Osteoblast (primary cell): ENCODE measurements around the gene KLHL29. TPM values are rescaled to one million over a fixed set of nuclear protein-coding genes. Genes with fewer than 3 reads are reported as not detected.
A peak's percentile ranks its signal among the peaks of the same experiment; 100 is the strongest.

ENCODE experiments used
- DNase-seq: peaks from one replicate; pipeline ENCODE4 v3.0.0; 2011; ENCODE audit warnings: low spot score, mixed read lengths; ENCODE audit not compliant: insufficient read length; ENCODE audit errors: missing footprints
- H2AFZ ChIP-seq: 2 replicates; pipeline ENCODE4 v1.6.0; 2011; ENCODE audit warnings: mild to moderate bottlenecking, low read length
- H3K27ac ChIP-seq: 2 replicates; pipeline ENCODE4 v1.5.1; 2011; ENCODE audit warnings: mild to moderate bottlenecking, low read depth, low read length, moderate library complexity
- H3K27me3 ChIP-seq: 2 replicates; pipeline ENCODE4 v1.6.0; 2012; ENCODE audit warnings: mild to moderate bottlenecking, control low read depth, inconsistent platforms, low read length, moderate library complexity; ENCODE audit not compliant: insufficient read depth
- H3K36me3 ChIP-seq: 2 replicates; pipeline ENCODE4 v1.5.1; 2011; ENCODE audit warnings: mild to moderate bottlenecking, low read length, control low read depth, moderate library complexity; ENCODE audit not compliant: insufficient read depth
- H3K4me1 ChIP-seq: 2 replicates; pipeline ENCODE4 v1.5.1; 2011; ENCODE audit warnings: mild to moderate bottlenecking, low read length, control low read depth, moderate library complexity; ENCODE audit not compliant: insufficient read depth
- H3K4me2 ChIP-seq: 2 replicates; pipeline ENCODE4 v1.6.0; 2011; ENCODE audit warnings: mild to moderate bottlenecking, low read length; ENCODE audit not compliant: insufficient read depth
- H3K4me3 ChIP-seq: fragments of 200-600 bp; sonication (generic); 3 replicates; pipeline ENCODE4 v1.5.1; 2012; ENCODE audit warnings: mild to moderate bottlenecking, low read length, inconsistent platforms; ENCODE audit not compliant: insufficient read depth
- H3K79me2 ChIP-seq: 2 replicates; pipeline ENCODE4 v1.6.0; 2012; ENCODE audit warnings: mild to moderate bottlenecking, low read length, control low read depth, inconsistent platforms; ENCODE audit not compliant: insufficient read depth
- H3K9me3 ChIP-seq: 2 replicates; pipeline ENCODE4 v1.5.1; 2011; ENCODE audit warnings: low read depth, low read length, control low read depth
- H4K20me1 ChIP-seq: 2 replicates; pipeline ENCODE4 v1.6.0; 2012; ENCODE audit warnings: mild to moderate bottlenecking, low read length, control low read depth; ENCODE audit not compliant: insufficient read depth
- total RNA-seq: library from RNA; depleted of rRNA; stranded (reverse); fragments of >200 nt; gene quantifications from 2 replicates; pipeline ENCODE4 v1.2.3, GENCODE V29; 2012
- TF ChIP-seq, protein P1 (sequence below): IDR thresholded peaks from 2 replicates; pipeline ENCODE4 v1.5.1; 2011; ENCODE audit warnings: mild to moderate bottlenecking, low read depth, low read length, moderate library complexity; ENCODE audit errors: extremely low read depth

KLHL29 gene
- total RNA-seq, 1 donor: 3.3 TPM

DNA sequence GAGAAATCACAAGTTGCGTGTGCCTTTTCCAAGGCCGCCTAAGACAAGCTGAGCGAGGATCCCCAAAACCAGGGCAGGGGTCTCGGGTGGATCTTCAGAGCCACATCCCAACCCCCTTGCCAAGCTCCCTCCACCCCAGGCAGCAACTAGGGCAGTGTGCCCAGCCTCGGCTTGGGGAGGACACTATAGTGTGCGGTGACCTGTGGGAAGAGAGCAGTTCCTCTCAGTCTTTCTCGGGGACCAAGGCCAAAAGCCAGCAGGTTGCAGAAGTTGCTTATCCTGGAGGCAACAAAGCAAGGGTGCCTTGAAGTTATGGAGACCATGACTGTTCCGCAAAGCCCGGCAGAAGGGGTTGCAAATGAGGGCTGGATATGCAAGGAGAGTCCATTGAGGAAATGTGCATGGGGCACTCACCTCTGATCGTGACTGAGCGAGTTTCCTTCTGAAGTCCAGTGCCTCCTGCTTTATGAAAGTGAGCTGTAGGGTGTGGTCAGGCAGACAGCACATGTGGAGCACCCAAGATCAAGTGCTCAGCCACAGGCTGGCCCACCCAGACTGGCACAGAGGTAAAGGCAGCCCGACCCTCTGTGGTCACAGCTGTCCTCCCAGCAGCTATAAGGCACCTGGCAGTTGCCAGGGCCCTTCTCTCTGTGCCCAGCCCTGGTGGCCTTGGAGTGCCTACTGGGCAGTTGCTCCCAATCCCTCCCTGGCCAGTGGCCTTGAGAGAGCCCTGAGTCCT lies 281.4 kb downstream of the KLHL29 start:
- TF ChIP-seq, protein P1, sequence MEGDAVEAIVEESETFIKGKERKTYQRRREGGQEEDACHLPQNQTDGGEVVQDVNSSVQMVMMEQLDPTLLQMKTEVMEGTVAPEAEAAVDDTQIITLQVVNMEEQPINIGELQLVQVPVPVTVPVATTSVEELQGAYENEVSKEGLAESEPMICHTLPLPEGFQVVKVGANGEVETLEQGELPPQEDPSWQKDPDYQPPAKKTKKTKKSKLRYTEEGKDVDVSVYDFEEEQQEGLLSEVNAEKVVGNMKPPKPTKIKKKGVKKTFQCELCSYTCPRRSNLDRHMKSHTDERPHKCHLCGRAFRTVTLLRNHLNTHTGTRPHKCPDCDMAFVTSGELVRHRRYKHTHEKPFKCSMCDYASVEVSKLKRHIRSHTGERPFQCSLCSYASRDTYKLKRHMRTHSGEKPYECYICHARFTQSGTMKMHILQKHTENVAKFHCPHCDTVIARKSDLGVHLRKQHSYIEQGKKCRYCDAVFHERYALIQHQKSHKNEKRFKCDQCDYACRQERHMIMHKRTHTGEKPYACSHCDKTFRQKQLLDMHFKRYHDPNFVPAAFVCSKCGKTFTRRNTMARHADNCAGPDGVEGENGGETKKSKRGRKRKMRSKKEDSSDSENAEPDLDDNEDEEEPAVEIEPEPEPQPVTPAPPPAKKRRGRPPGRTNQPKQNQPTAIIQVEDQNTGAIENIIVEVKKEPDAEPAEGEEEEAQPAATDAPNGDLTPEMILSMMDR: no peak
- H3K27ac ChIP-seq: no peak overlapping the region
- H3K79me2 ChIP-seq: no peaks in the 10 kb centered on the region
- H3K36me3 ChIP-seq: no peaks in the 10 kb centered on the region
- no peaks in the 10 kb centered on the region for H3K4me1 ChIP-seq
- H4K20me1 ChIP-seq: no peaks in the 10 kb centered on the region
- peaks cover 4% of the 10 kb centered on the region for H3K27me3 ChIP-seq
- H3K4me2 ChIP-seq: no peak overlapping the region
- no peaks in the 10 kb centered on the region for H3K9me3 ChIP-seq
- DNase-seq: no peak
- no peak overlapping the region for H3K4me3 ChIP-seq
- no peak overlapping the region for H2AFZ ChIP-seq

DNA sequence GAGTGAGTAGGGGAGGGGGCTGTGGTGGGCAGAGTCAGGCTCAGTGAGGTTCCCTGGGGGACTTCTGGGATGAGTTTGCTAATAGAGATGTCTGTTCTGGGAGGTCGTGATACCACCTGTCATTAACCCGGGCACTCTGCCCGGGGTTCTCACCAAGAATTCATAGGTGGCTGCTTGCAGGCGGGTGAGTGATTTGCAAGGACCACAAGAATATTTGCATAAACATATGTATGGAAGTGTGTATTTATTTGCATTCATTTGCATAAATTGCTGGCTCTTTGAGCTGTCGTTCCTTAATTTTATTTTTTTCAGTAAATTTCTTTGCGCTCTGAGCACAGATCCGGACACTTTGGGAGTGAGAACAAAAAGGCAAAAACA lies 282.0 kb downstream of the KLHL29 start:
- H3K36me3 ChIP-seq: no peaks in the 10 kb centered on the region
- H3K9me3 ChIP-seq: no peaks in the 10 kb centered on the region
- no peaks in the 10 kb centered on the region for H4K20me1 ChIP-seq
- peaks cover 4% of the 10 kb centered on the region for H3K27me3 ChIP-seq
- TF ChIP-seq, protein P1: no peak
- H2AFZ ChIP-seq: no peak overlapping the region
- H3K79me2 ChIP-seq: no peaks in the 10 kb centered on the region
- no peak for DNase-seq
- no peak overlapping the region for H3K27ac ChIP-seq
- no peak overlapping the region for H3K4me3 ChIP-seq
- no peak overlapping the region for H3K4me2 ChIP-seq
- H3K4me1 ChIP-seq: no peaks in the 10 kb centered on the region

DNA sequence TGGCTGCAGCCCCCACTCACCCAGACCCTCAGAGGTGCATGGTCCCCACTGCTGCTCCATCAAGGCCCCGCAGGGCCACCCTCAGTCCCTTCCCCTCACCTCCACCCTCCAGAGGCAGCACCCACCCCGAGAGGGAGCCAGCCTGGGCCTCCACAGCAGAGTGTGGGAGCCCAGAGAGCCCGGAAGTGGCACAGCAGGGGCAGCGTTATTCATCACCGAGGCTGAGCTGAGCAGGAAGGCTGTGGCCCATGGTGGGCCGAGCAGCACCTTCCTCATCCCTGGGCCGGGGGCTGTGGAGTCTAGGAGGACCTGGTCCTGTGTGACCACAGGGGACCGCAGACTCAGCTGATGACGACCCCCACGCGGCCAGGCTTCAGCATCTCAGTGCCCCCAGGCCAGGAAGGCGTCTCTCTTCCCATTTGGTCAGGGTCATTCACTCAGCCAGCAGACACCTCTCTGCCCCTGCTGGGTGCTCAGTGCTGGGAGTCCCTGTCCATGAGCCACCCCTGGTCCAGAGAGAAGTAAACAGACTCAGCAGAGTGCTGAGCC lies 283.9 kb downstream of the KLHL29 start:
- DNase-seq: no peak
- H3K9me3 ChIP-seq: no peaks in the 10 kb centered on the region
- H3K4me3 ChIP-seq: no peak overlapping the region
- H3K27ac ChIP-seq: no peak overlapping the region
- no peaks in the 10 kb centered on the region for H3K79me2 ChIP-seq
- no peaks in the 10 kb centered on the region for H3K4me1 ChIP-seq
- H3K27me3 ChIP-seq: peaks cover 4% of the 10 kb centered on the region
- H4K20me1 ChIP-seq: no peaks in the 10 kb centered on the region
- H2AFZ ChIP-seq: no peak overlapping the region
- H3K4me2 ChIP-seq: no peak overlapping the region
- TF ChIP-seq, protein P1: no peak
- H3K36me3 ChIP-seq: no peaks in the 10 kb centered on the region

DNA sequence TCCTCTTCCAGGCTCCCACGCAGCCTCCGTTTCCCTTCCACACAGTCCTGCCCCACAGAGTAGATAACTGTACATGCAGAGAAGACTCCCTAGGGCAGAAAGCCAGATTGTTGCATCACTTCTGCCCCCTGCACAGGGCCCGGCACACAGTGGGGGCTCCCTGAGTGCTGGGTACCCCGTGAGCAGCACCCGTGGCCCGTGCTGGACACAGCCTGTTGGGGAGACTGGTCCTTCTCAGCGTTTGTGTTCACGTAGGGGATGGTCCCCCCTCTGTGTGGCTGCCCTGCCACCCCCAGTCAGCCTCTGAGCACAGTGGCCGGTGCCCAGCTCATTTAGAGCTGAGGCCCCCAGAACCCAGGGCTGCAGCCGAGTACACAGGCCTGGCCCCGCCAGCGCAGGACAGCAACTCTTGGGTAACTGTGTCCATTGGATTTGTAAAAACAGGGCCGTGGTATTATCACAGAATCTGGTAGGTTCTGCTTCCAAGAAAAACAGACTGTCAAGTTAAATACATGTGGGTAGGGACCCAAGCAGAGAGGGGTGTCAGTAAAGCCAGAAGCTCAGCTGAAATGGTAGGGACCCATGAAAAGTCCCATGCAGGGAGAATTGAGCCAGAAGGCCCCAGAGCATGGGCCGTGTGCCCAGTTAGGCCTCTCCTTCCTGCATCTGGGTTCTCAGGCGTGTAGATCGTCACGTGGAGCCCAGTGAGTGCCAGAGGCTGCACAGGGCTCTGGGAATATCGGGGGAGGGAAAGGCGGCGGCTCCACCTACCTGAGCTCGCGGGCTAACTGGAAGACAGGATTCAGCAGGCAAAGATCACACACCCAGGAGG lies 284.6 kb downstream of the KLHL29 start:
- TF ChIP-seq, protein P1: no peak
- Histone ChIP-seq H2AFZ (no peak overlapping the region), H3K4me2 (no peak overlapping the region), H3K27me3 (no peaks in the 10 kb centered on the region), H3K79me2 (no peaks in the 10 kb centered on the region), H4K20me1 (no peaks in the 10 kb centered on the region), H3K27ac (no peak overlapping the region), H3K9me3 (no peaks in the 10 kb centered on the region), H3K36me3 (no peaks in the 10 kb centered on the region), H3K4me1 (no peaks in the 10 kb centered on the region), H3K4me3 (no peak overlapping the region)
- DNase-seq: peak; percentile 86
